Panc1 (cell line): ENCODE data around the gene AOAH. TPM values are rescaled to one million over a fixed set of nuclear protein-coding genes. Genes with fewer than 3 reads are reported as not detected.

Experiments used
- ATAC-seq: fragments of 200-7000 bp; cut with Tn5 transposase; 2 replicates; pipeline ENCODE4 v1.9.1; 2020; ENCODE audit warnings: mild to moderate bottlenecking, moderate library complexity
- BruUV-seq: library from RNA; stranded (reverse); fragments of 400-500 nt; replicated peaks from 2 replicates; lab custom pipeline; 2021; lab: Mats Ljungman, UMichigan
- CTCF ChIA-PET: fragments of 300-600 bp; sonication (Branson Sonifier 250); formaldehyde crosslinking; loops from one replicate; lab custom pipeline; 2022; ENCODE audit warnings: antibody characterized with exemption; lab: Charles Lee
- POLR2A ChIA-PET: fragments of 300-600 bp; sonication (Branson Sonifier 250); formaldehyde crosslinking; loops from one replicate; lab custom pipeline; 2022; ENCODE audit warnings: antibody characterized with exemption; lab: Charles Lee
- DNase-seq: peaks from one replicate; pipeline ENCODE4 v3.0.0-alpha.2; 2010; ENCODE audit warnings: low read depth, low spot score
- H3K27ac ChIP-seq: 2 replicates; pipeline ENCODE4 v1.5.1; 2011; ENCODE audit warnings: mild to moderate bottlenecking, low read length, inconsistent platforms
- H3K27me3 ChIP-seq: fragments of 200-500 bp; sonication (Bioruptor generic); 2 replicates; pipeline ENCODE4 v1.6.0; 2014; ENCODE audit warnings: low read length, inconsistent platforms; ENCODE audit not compliant: control insufficient read depth, insufficient read depth
- H3K36me3 ChIP-seq: fragments of 200-500 bp; sonication (Bioruptor generic); 2 replicates; pipeline ENCODE4 v1.5.1; 2014; ENCODE audit warnings: inconsistent platforms, mild to moderate bottlenecking, low read length, moderate library complexity; ENCODE audit not compliant: control insufficient read depth, insufficient read depth
- H3K4me1 ChIP-seq: 2 replicates; pipeline ENCODE4 v1.5.1; 2011; ENCODE audit warnings: inconsistent platforms, mild to moderate bottlenecking, low read length, moderate library complexity; ENCODE audit not compliant: control insufficient read depth, insufficient read depth
- H3K4me3 ChIP-seq, 2 experiments: 2 replicates each; pipeline ENCODE4 v1.5.1; 2011 to 2012; ENCODE audit warnings: low read depth in 2 of 2, low read length in 2 of 2, mild to moderate bottlenecking in 2 of 2, inconsistent platforms in 1 of 2, moderate library complexity in 1 of 2
- H3K9me3 ChIP-seq: fragments of 200-500 bp; sonication (Bioruptor generic); 2 replicates; pipeline ENCODE4 v1.5.1; 2014; ENCODE audit warnings: low read depth, mild to moderate bottlenecking, inconsistent platforms, low read length, moderate library complexity; ENCODE audit not compliant: control insufficient read depth, insufficient read depth
- CTCF ChIP-seq: fragments of 450-650 bp; IDR thresholded peaks from 2 replicates; pipeline ENCODE4 v1.5.1; 2017; ENCODE audit warnings: mild to moderate bottlenecking
- POLR2AphosphoS5 ChIP-seq: IDR thresholded peaks from 2 replicates; pipeline ENCODE4 v1.6.1; 2012; ENCODE audit warnings: mild to moderate bottlenecking, low read depth, low read length, moderate library complexity
- REST ChIP-seq, 2 experiments: IDR thresholded peaks; 2 replicates each; pipeline ENCODE4 v1.6.1; 2011 to 2012; ENCODE audit warnings: low read depth in 2 of 2, control low read depth in 1 of 2, low read length in 1 of 2, mild to moderate bottlenecking in 1 of 2, moderate library complexity in 1 of 2; ENCODE audit not compliant: insufficient read depth in 1 of 2
- SIN3A ChIP-seq: IDR thresholded peaks from 2 replicates; pipeline ENCODE4 v1.6.1; 2012; ENCODE audit warnings: low read depth, mild to moderate bottlenecking, low read length, moderate library complexity, borderline replicate concordance; ENCODE audit not compliant: insufficient read depth
- TCF7L2 ChIP-seq: IDR thresholded peaks from 2 replicates; pipeline ENCODE4 v1.6.1; 2011; ENCODE audit warnings: mild to moderate bottlenecking, low read depth, low read length, inconsistent platforms
- in situ Hi-C: cut with HindIII; loops from 2 replicates; pipeline ENCODE4 v1.10.0; 2016; ENCODE audit warnings: low sequenced_read_pairs, low pct_unique_long_range_greater_than_20kb
- intact Hi-C: fragments of 100-400 bp; cut with micrococcal nuclease; formaldehyde crosslinking; loops from one replicate; pipeline ENCODE4 v1.10.0; 2022; ENCODE audit not compliant: unreplicated experiment
- total RNA-seq: library from RNA; stranded (reverse); gene quantifications from one replicate; pipeline ENCODE4 v1.2.1, GENCODE V29; 2021; ENCODE audit not compliant: unreplicated experiment

Gene AOAH
- total RNA-seq, 1 experiment from 2014 or later, result 0.31 TPM

- ATAC-seq, result no peak
- no peaks in the 10 kb centered on the region for H3K9me3 ChIP-seq
- BruUV-seq, result no TSS peak
- DNase-seq, result no peak
- no peaks in the 10 kb centered on the region for H3K4me1 ChIP-seq
- intact Hi-C loops, result no loop called here
- POLR2A ChIA-PET, result interaction anchor here (0.6 kb wide), 2 partner anchors 591 to 607 kb away, joined by 3 to 6 read pairs; no protein-coding TSS in a partner anchor
- CTCF ChIA-PET, result no interaction called here
- no peak overlapping the region for H3K27ac ChIP-seq
- TF ChIP-seq CTCF, result no peak
- TF ChIP-seq POLR2AphosphoS5, result no peak
- TF ChIP-seq TCF7L2, result no peak
- TF ChIP-seq REST (IDR thresholded peaks at IDR 0.05; ENCODE audit: insufficient read depth in 1 of 2, low read depth in 2 of 2, low read length in 1 of 2), result no peak
- TF ChIP-seq SIN3A, result no peak
- no peak overlapping the region for H3K4me3 ChIP-seq
- in situ Hi-C loops, result no loop called here
- no peaks in the 10 kb centered on the region for H3K36me3 ChIP-seq
- H3K27me3 ChIP-seq, result no peaks in the 10 kb centered on the region
These were observed 179.0 kb downstream of the AOAH start for GRCh38 chr7:36545291-36545690.

- no peak overlapping the region for H3K4me3 ChIP-seq
These were observed 186.2 kb downstream of the AOAH start for GRCh38 chr7:36538126-36538525.

More at GRCh38 chr7:36538126-36538525, 186.2 kb downstream of the AOAH start:
- Histone ChIP-seq H3K36me3 (no peaks in the 10 kb centered on the region), H3K27me3 (no peaks in the 10 kb centered on the region), H3K9me3 (no peaks in the 10 kb centered on the region), H3K4me1 (0 out of 2 replicates have a peak, but pooled peaks cover 9% of the 10 kb centered on the region), H3K27ac (no peak overlapping the region)
- ATAC-seq (no peak), DNase-seq (no peak)
- ChIA-PET CTCF (interaction anchor here (0.6 kb wide), 1 partner anchor 95 kb away, joined by 3 read pairs; no protein-coding TSS in a partner anchor), POLR2A (no interaction called here)
- TF ChIP-seq REST (IDR thresholded peaks at IDR 0.05; ENCODE audit: insufficient read depth in 1 of 2, low read depth in 2 of 2, low read length in 1 of 2) (no peak), POLR2AphosphoS5 (no peak), TCF7L2 (no peak), SIN3A (no peak), CTCF (no peak)
- intact Hi-C loops (no loop called here), in situ Hi-C loops (no loop called here)
- BruUV-seq, result no TSS peak
